ENCODE measurements around the gene MYOM1. TPM values are rescaled to one million over a fixed set of nuclear protein-coding genes. Genes with fewer than 3 reads are reported as not detected.

MYOM1 gene
- total and polyA plus RNA-seq, 2 donors (not counting 3 experiments of a cell fraction or from before 2014, with no cell fraction given) = 0.08 TPM; not detected in 1

GRCh38 chr18:3163968-3164367 lies 55.8 kb downstream of the MYOM1 start:
- Histone ChIP-seq H2AFZ (ENCODE audit: low read depth, low read length) (no peak overlapping the region), H3K9ac (replicated peaks; ENCODE audit: extremely low read depth, insufficient read depth, low read length) (no peak overlapping the region), H3K79me2 (ENCODE audit: control insufficient read depth, insufficient read depth, low read length) (no peaks in the 10 kb centered on the region), H3K4me2 (ENCODE audit: insufficient read depth, low read length) (no peak overlapping the region), H3K27ac (ENCODE audit: insufficient read depth, low read depth, low read length) (no peak overlapping the region), H3K27me3 (ENCODE audit: control insufficient read depth in 2 of 2, insufficient read depth in 2 of 2, low read length in 2 of 2) (peaks cover 0 to 2% of the 10 kb centered on the region in 2 experiments), H3K36me3 (ENCODE audit: control insufficient read depth in 2 of 2, extremely low read depth in 1 of 2, insufficient read depth in 2 of 2, low read length in 2 of 2) (no peaks in the 10 kb centered on the region), H3K4me1 (ENCODE audit: control insufficient read depth, extremely low read depth, insufficient read depth, low read length) (no peaks in the 10 kb centered on the region), H3K9me3 (replicated peaks; ENCODE audit: control insufficient read depth, insufficient read depth, low read length) (no peaks in the 10 kb centered on the region), H3K4me3 (replicated peaks in 1 of 3; ENCODE audit: insufficient read depth in 1 of 3, low read depth in 1 of 3, low read length in 3 of 3) (no peak overlapping the region), H4K20me1 (replicated peaks; ENCODE audit: control insufficient read depth, extremely low read depth, insufficient read depth, low read length) (no peaks in the 10 kb centered on the region), H3K9me1 (replicated peaks; ENCODE audit: control insufficient read depth, extremely low read depth, insufficient read depth, low read length) (no peaks in the 10 kb centered on the region)
- POLR2A ChIA-PET = no interaction called here
- FAIRE-seq = no peak
- no peak for TF ChIP-seq FOS (IDR thresholded peaks at IDR 0.05; ENCODE audit: borderline replicate concordance, insufficient read depth, low read length)
- no peak for TF ChIP-seq MAX (IDR thresholded peaks at IDR 0.05; ENCODE audit: insufficient read depth, insufficient read length)
- intact Hi-C loops (cut with micrococcal nuclease) = no loop called here
- dilution Hi-C loops (cut with MboI; ENCODE audit: extremely low pct_ligation_motif_present, low sequenced_read_pairs) = no loop called here
- BruUV-seq (replicated peaks) = no TSS peak
- no peak for DNase-seq (ENCODE audit: low read depth, low spot score)
- CTCF ChIA-PET = interaction anchor here (0.9 to 4.3 kb wide), 2 partner anchors 12 to 398 kb away, joined by 3 to 29 read pairs; no protein-coding TSS in a partner anchor

- no peaks in the 10 kb centered on the region for H3K27me3 ChIP-seq (ENCODE audit: control insufficient read depth in 2 of 2, insufficient read depth in 2 of 2, low read length in 2 of 2)
- H3K4me3 ChIP-seq (replicated peaks in 1 of 3; ENCODE audit: insufficient read depth in 1 of 3, low read depth in 1 of 3, low read length in 3 of 3) = no peak overlapping the region
- H3K9ac ChIP-seq (replicated peaks; ENCODE audit: extremely low read depth, insufficient read depth, low read length) = no peak overlapping the region
- no peaks in the 10 kb centered on the region for H4K20me1 ChIP-seq (replicated peaks; ENCODE audit: control insufficient read depth, extremely low read depth, insufficient read depth, low read length)
- H2AFZ ChIP-seq (ENCODE audit: low read depth, low read length) = no peak overlapping the region
- BruUV-seq (replicated peaks) = no TSS peak
- TF ChIP-seq MAX (IDR thresholded peaks at IDR 0.05; ENCODE audit: insufficient read depth, insufficient read length) (no peak), JUN (IDR thresholded peaks at IDR 0.05; ENCODE audit: borderline replicate concordance, insufficient read depth, insufficient read length, low read depth) (no peak), MYC (IDR thresholded peaks at IDR 0.05; ENCODE audit: low read depth, low read length) (no peak), POLR2A (IDR thresholded peaks at IDR 0.05; ENCODE audit: low read depth, low read length) (no peak), POLR2AphosphoS5 (IDR thresholded peaks at IDR 0.05; ENCODE audit: insufficient read depth, low read depth, low read length) (no peak), EZH2 (IDR thresholded peaks at IDR 0.05; ENCODE audit: borderline replicate concordance, low read depth, low read length, severe bottlenecking) (no peak), CTCF (IDR thresholded peaks at IDR 0.05; ENCODE audit: extremely low read depth in 1 of 2, insufficient read depth in 1 of 2, low read depth in 1 of 2, low read length in 2 of 2) (no peak), GATA2 (IDR thresholded peaks at IDR 0.05; ENCODE audit: insufficient read depth, insufficient read length, low read depth, low read length) (no peak), FOS (IDR thresholded peaks at IDR 0.05; ENCODE audit: borderline replicate concordance, insufficient read depth, low read length) (no peak)
- ChIA-PET CTCF (interaction anchor here (4.3 kb wide), 1 partner anchor 11 kb away, joined by 29 read pairs; no protein-coding TSS in a partner anchor), POLR2A (no interaction called here)
- H3K79me2 ChIP-seq (ENCODE audit: control insufficient read depth, insufficient read depth, low read length) = no peaks in the 10 kb centered on the region
- FAIRE-seq (no peak), DNase-seq (ENCODE audit: low read depth, low spot score) (no peak)
- H3K9me1 ChIP-seq (replicated peaks; ENCODE audit: control insufficient read depth, extremely low read depth, insufficient read depth, low read length) = no peaks in the 10 kb centered on the region
- dilution Hi-C loops (cut with MboI; ENCODE audit: extremely low pct_ligation_motif_present, low sequenced_read_pairs) (no loop called here), intact Hi-C loops (cut with micrococcal nuclease) (no loop called here)
- H3K4me2 ChIP-seq (ENCODE audit: insufficient read depth, low read length) = no peak overlapping the region
- H3K4me1 ChIP-seq (ENCODE audit: control insufficient read depth, extremely low read depth, insufficient read depth, low read length) = no peaks in the 10 kb centered on the region
- no peak overlapping the region for H3K27ac ChIP-seq (ENCODE audit: insufficient read depth, low read depth, low read length)
- H3K9me3 ChIP-seq (replicated peaks; ENCODE audit: control insufficient read depth, insufficient read depth, low read length) = no peaks in the 10 kb centered on the region
- no peaks in the 10 kb centered on the region for H3K36me3 ChIP-seq (ENCODE audit: control insufficient read depth in 2 of 2, extremely low read depth in 1 of 2, insufficient read depth in 2 of 2, low read length in 2 of 2)
Observed at GRCh38 chr18:3162181-3162580, 57.6 kb downstream of the MYOM1 start.
